Esophagus (tissue), 2 donors: Measurements from ENCODE around the gene TP53I13. TPM values are rescaled to one million over a fixed set of nuclear protein-coding genes. Genes with fewer than 3 reads are reported as not detected.

Experiments
- H3K27ac ChIP-seq, 2 donors: one replicate each; pipeline ENCODE4 v1.5.1; 2013; ENCODE audit warnings: low read depth in 2 of 2, mild to moderate bottlenecking in 2 of 2, inconsistent platforms in 1 of 2, low read length in 1 of 2, moderate library complexity in 1 of 2
- H3K27me3 ChIP-seq, 2 donors: one replicate each; pipeline ENCODE4 v1.6.1; 2013; ENCODE audit warnings: low read length in 2 of 2, control low read depth in 1 of 2, mild to moderate bottlenecking in 1 of 2; ENCODE audit not compliant: insufficient read depth in 2 of 2, control insufficient read depth in 1 of 2
- H3K36me3 ChIP-seq, 2 donors: one replicate each; pipeline ENCODE4 v1.6.1; 2013; ENCODE audit warnings: low read length in 1 of 2; ENCODE audit not compliant: control insufficient read depth in 2 of 2, insufficient read depth in 2 of 2
- H3K4me1 ChIP-seq, 2 donors: one replicate each; pipeline ENCODE4 v1.6.1; 2013; ENCODE audit warnings: low read length in 1 of 2; ENCODE audit not compliant: control insufficient read depth in 2 of 2, insufficient read depth in 2 of 2
- H3K4me3 ChIP-seq, 2 donors: one replicate each; pipeline ENCODE4 v1.5.1; 2013; ENCODE audit warnings: low read length in 2 of 2, mild to moderate bottlenecking in 2 of 2, low read depth in 1 of 2, moderate library complexity in 1 of 2
- H3K9me3 ChIP-seq, 2 donors: one replicate each; pipeline ENCODE4 v1.6.1; 2013; ENCODE audit warnings: mild to moderate bottlenecking in 2 of 2, low read depth in 1 of 2, low read length in 1 of 2, moderate library complexity in 1 of 2; ENCODE audit not compliant: control insufficient read depth in 2 of 2, insufficient read depth in 1 of 2
- whole genome bisulfite sequencing, 2 donors: extraction: QIAGEN DNeasy Blood & Tissue Kit; methylation state at CpG; one replicate each; pipeline ENCODE4 v1.1.7; 2013; 5-methylcytosine and 5-hydroxymethylcytosine counted together
- polyA plus RNA-seq, 2 donors: library from polyadenylated mRNA; stranded (reverse); fragments of 200-250 nt; gene quantifications; one replicate each; pipeline ENCODE4 v1.2.3, GENCODE V29; 2013
- donor health status: healthy with polysubstance abuse.
- donor health status: Bipolar disorder and iron deficiency.

The TP53I13 gene
- polyA plus RNA-seq, 2 donors = 30.1 to 43.7 TPM

GRCh38 chr17:29573558-29573869, 5.0 kb downstream of the TP53I13 start:
- no peaks in the 10 kb centered on the region for H3K27me3 ChIP-seq
- H3K27ac ChIP-seq = no peak overlapping the region
- peaks cover 8 to 39% of the 10 kb centered on the region in 2 donors for H3K36me3 ChIP-seq
- no peak overlapping the region for H3K4me3 ChIP-seq
- H3K4me1 ChIP-seq = peaks cover 3 to 15% of the 10 kb centered on the region in 2 donors
- no peaks in the 10 kb centered on the region for H3K9me3 ChIP-seq
- 78 to 80% methylated on average over 6 of the region's 6 CpGs for WGBS, 2 donors

DNA sequence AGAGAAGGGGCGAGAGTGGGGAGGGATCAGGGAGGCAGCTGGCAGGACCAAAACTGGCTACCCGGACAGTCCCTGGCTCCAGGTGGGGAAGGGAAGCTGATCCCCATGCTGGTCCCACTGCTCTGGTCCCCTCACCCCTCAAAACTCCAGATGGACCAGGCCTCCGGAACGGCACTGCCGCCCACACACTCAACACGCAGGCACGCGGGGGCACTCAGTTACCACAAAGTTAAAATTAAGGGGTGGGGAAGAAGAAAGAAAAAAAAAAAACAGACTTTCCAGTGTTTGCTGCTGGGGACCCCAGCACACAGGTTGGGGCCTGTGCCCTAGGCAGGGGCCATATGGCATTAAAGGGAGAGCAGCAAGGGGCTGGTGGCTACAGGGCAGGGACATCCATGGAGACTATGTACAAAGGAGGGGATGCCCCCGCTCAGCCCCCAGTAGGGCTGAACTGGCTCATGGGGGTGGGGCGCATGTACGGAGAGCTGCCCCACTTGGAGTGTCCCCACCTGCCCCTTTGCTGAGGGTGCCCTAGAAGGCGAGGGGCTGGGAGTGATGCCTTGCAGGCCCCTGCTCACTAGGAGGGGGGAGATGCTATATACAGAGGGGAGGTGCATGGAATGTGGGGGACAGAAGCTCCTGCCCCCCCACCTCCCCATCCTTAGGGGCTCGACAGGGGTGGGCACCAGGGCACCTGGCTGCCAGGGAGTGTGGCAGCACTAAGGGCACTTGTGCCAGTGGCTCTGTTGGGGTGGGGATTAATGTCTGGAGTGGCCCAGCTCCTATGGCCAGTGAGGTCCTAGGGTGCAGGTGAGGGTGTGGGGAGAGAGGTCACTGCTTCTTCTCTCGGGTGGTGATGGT, 5.6 kb downstream of the TP53I13 start:
- Histone ChIP-seq H3K27ac (no peak overlapping the region), H3K27me3 (no peaks in the 10 kb centered on the region), H3K4me3 (no peak overlapping the region), H3K4me1 (peaks cover 3 to 13% of the 10 kb centered on the region in 2 donors), H3K9me3 (no peaks in the 10 kb centered on the region), H3K36me3 (peaks cover 8 to 45% of the 10 kb centered on the region in 2 donors)
- 81 to 82% methylated on average over 14 of the region's 14 CpGs for WGBS, 2 donors

DNA sequence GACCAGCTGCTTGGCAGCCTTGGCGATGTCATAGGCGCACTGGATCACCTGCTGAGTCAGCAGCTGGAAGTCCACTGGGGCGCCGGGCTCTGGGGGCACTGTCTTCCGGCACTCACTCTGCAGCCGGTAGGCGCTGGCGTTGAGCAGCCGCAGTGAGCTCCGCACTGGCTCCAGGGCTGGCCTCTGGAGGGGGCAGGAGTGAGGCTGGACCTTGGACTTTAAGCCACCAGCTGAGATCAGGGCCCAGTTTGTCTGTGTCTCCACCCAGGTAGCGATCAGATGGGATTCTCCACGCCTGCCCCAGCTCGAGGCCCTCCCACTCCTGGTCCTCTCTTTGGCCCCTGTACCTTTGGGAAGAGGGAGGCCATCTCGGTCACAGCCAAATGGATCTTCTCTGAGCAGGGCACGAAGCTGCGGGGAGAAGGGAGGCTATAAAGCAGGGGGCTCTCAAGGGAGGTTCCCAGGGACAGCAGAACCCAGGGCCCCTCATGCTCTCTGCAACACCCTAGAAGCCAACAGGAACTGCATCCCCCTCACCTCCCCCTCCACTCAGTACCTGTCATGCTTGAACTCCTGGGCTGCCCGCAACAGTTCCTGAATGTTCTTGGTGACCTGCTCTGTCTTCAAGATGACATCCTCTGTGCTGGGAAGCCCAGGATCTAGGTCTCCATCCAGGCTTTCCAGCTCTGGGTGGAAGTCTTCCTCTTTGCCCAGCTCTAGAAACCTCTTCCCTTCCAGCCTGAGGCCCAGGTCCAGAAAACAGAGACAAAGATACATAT, 6.4 kb downstream of the TP53I13 start:
- 79 to 83% methylated on average over 17 of the region's 17 CpGs for WGBS, 2 donors
- no peaks in the 10 kb centered on the region for H3K27me3 ChIP-seq
- H3K9me3 ChIP-seq = no peaks in the 10 kb centered on the region
- H3K36me3 ChIP-seq = peaks cover 8 to 47% of the 10 kb centered on the region in 2 donors
- H3K27ac ChIP-seq = no peak overlapping the region
- H3K4me1 ChIP-seq = peaks cover 3 to 10% of the 10 kb centered on the region in 2 donors
- H3K4me3 ChIP-seq = no peak overlapping the region

GRCh38 chr17:29575511-29576213, 7.2 kb downstream of the TP53I13 start:
- Histone ChIP-seq H3K9me3 (no peaks in the 10 kb centered on the region), H3K27ac (no peak overlapping the region), H3K36me3 (peaks cover 8 to 47% of the 10 kb centered on the region in 2 donors), H3K27me3 (no peaks in the 10 kb centered on the region), H3K4me1 (peaks cover 3 to 10% of the 10 kb centered on the region in 2 donors), H3K4me3 (no peak overlapping the region)
- 80 to 81% methylated on average over 28 of the region's 28 CpGs for WGBS, 2 donors

DNA sequence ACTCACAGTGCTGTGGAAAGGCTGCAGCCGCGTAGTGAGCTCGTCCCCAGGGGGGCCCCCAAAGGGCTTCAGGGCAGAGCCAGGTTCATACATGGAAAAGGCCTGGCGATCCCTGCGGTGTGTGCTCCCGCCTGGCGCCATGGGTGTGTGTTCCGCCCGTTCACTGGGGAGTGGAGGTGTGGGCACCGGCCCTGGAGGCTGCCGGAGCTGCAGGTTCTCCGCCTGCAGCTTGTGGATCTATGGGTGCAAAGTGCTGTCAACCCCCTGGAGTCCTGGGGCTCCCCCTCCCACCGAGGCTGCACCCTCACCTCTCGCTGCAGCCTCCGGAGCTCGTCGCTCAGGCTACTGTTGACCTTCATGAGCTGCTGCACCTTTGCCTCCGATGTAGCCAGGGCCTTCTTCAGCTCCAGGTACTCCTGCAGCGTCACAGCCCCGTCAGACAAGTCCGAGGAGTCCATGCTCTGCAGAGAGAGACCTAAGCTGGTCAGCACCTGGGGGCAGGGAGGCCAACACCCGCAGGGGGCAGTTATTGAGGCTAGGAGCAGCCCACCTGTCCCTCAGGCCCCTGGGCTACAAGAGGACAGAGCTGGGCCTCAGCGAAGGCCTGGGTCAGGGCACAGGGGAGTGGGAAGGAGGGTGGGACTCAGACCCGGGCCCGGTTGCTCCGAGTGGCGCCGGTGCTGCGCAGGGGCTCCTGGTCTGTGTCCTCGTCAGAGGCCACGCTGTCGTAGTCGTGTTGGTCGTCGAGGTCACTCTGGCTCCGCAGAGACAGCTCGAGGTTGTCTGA, 7.9 kb downstream of the TP53I13 start:
- Histone ChIP-seq H3K27me3 (no peaks in the 10 kb centered on the region), H3K4me3 (no peak overlapping the region), H3K4me1 (peaks cover 3 to 12% of the 10 kb centered on the region in 2 donors), H3K27ac (no peak overlapping the region), H3K9me3 (no peaks in the 10 kb centered on the region), H3K36me3 (peaks cover 8 to 51% of the 10 kb centered on the region in 2 donors)
- WGBS, 2 donors = 86 to 91% methylated on average over 37 of the region's 37 CpGs

- no peaks in the 10 kb centered on the region for H3K9me3 ChIP-seq
- 96 to 97% methylated on average over 9 of the region's 9 CpGs for WGBS, 2 donors
- no peak overlapping the region for H3K4me3 ChIP-seq
- peaks cover 4 to 57% of the 10 kb centered on the region in 2 donors for H3K36me3 ChIP-seq
- peaks cover 2 to 14% of the 10 kb centered on the region in 2 donors for H3K4me1 ChIP-seq
- no peaks in the 10 kb centered on the region for H3K27me3 ChIP-seq
- no peak overlapping the region for H3K27ac ChIP-seq
Observed at GRCh38 chr17:29577001-29577370, 8.5 kb downstream of the TP53I13 start.

DNA sequence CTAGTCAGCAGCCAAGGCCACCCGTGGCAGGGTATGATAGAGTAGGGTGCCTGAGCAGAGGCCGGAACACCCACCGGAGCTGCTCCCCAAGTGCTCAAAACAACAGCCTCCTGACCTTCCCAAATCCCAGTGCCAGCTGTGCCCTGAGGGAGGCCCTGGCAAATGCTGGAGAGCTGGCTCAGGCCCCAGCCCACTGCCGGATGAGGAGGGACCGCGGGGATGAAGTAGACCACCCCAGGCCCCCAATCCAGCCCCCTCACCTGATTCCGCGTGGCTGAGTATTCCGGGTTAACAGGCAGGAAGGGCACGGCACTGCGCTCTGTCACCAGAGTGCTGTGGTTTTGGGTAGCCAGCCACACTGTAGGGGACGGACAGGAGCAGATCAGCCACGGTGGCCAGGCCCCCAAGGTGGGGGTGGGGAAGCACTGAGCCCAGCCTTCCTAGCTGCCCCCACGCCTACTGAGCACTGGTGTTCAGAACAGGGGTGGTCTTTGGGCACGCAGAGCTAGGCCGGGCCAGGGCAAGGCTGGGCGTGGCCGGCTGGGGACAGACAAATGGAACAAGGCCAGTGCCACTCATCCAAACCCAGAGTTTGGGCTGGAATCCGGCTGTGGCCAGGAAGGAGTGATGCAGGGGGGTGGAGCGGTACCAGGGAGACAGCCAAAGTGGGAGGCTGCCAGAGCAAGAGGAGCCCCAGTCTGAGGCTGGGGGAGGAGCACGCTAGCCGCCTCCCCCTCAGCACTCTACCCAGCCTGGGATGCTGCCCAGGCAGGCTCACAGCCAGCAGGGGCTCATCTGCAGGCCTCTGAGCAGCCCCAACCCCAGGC, 9.1 kb downstream of the TP53I13 start:
- Histone ChIP-seq H3K27me3 (no peaks in the 10 kb centered on the region), H3K4me1 (peaks cover 0 to 8% of the 10 kb centered on the region in 2 donors), H3K36me3 (peaks cover 6 to 58% of the 10 kb centered on the region in 2 donors), H3K4me3 (no peak overlapping the region), H3K9me3 (no peaks in the 10 kb centered on the region), H3K27ac (no peak overlapping the region)
- WGBS, 2 donors = 58 to 76% methylated on average over 22 of the region's 22 CpGs

GRCh38 chr17:29578626-29579485, 10.4 kb downstream of the TP53I13 start:
- H3K4me1 ChIP-seq = peaks cover 7 to 21% of the 10 kb centered on the region in 2 donors
- no peak overlapping the region for H3K27ac ChIP-seq
- no peaks in the 10 kb centered on the region for H3K27me3 ChIP-seq
- no peak overlapping the region for H3K4me3 ChIP-seq
- H3K36me3 ChIP-seq = peaks cover 6 to 63% of the 10 kb centered on the region in 2 donors
- WGBS, 2 donors = 80 to 86% methylated on average over 14 of the region's 14 CpGs
- H3K9me3 ChIP-seq = no peaks in the 10 kb centered on the region
